ENCODE data around the gene LPP. TPM values are rescaled to one million over a fixed set of nuclear protein-coding genes. Genes with fewer than 3 reads are reported as not detected.

Gene LPP
- total RNA-seq, 1 donor from 2014 or later: 97.4 TPM

GRCh38 chr3:188508454-188508853, 354.5 kb downstream of the LPP start:
- peaks cover 53% of the 10 kb centered on the region for H3K4me1 ChIP-seq
- no peak for DNase-seq
- H3K4me3 ChIP-seq: no peak overlapping the region
- no peak overlapping the region for H3K27ac ChIP-seq (replicated peaks)
- H3K27me3 ChIP-seq (ENCODE audit: low read depth): no peaks in the 10 kb centered on the region
- intact Hi-C loops (cut with micrococcal nuclease): no loop called here
- TF ChIP-seq, protein P1, sequence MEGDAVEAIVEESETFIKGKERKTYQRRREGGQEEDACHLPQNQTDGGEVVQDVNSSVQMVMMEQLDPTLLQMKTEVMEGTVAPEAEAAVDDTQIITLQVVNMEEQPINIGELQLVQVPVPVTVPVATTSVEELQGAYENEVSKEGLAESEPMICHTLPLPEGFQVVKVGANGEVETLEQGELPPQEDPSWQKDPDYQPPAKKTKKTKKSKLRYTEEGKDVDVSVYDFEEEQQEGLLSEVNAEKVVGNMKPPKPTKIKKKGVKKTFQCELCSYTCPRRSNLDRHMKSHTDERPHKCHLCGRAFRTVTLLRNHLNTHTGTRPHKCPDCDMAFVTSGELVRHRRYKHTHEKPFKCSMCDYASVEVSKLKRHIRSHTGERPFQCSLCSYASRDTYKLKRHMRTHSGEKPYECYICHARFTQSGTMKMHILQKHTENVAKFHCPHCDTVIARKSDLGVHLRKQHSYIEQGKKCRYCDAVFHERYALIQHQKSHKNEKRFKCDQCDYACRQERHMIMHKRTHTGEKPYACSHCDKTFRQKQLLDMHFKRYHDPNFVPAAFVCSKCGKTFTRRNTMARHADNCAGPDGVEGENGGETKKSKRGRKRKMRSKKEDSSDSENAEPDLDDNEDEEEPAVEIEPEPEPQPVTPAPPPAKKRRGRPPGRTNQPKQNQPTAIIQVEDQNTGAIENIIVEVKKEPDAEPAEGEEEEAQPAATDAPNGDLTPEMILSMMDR (IDR thresholded peaks at IDR 0.05; ENCODE audit: borderline replicate concordance): no peak
- H3K36me3 ChIP-seq: peaks cover 4% of the 10 kb centered on the region
- peaks cover 18% of the 10 kb centered on the region for H3K9me3 ChIP-seq (replicated peaks)

DNA sequence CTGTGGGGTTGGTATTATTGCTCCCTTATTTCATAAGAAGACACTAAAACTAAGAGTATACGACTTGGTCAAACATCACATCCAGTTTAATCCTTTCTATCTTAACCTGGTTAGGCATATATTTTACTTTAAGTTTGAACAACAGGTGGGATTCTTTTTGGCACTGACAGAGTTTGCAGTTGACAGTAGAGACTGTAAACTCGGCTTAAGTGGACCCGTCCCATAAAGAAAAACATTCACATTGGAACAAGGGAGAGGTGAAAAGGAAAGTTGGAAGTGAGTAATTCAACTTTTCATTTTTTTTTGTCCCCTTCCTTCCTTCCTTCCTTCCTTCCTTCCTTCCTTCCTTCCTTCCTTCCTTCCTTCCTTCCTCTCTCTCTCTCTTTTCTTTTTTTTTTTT, 355.4 kb downstream of the LPP start:
- no peak overlapping the region for H3K4me3 ChIP-seq
- H3K27me3 ChIP-seq (ENCODE audit: low read depth): no peaks in the 10 kb centered on the region
- intact Hi-C loops (cut with micrococcal nuclease): no loop called here
- H3K4me1 ChIP-seq: peaks cover 53% of the 10 kb centered on the region
- no peak for DNase-seq
- TF ChIP-seq, protein P1 (IDR thresholded peaks at IDR 0.05; ENCODE audit: borderline replicate concordance): no peak
- no peak overlapping the region for H3K27ac ChIP-seq (replicated peaks)
- H3K36me3 ChIP-seq: no peaks in the 10 kb centered on the region
- peaks cover 9% of the 10 kb centered on the region for H3K9me3 ChIP-seq (replicated peaks)

DNA sequence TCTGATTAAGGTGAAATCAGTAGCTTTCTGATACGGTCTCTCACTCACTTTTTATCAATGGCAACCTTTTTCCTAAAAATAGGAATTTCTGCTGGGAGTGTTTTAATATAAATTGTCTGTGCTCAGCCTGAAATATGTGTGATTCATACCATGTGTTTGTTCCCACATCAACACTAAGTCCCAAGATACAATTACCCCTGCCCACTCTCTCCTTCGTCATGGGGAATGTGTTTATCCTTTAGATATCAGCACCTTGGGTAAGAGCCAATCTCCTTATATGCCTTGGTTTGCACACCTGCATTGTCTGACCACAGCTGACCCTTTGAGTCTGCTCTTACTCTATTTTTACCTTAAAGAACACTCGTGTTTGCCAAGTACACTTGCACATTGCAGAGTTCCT, 356.4 kb downstream of the LPP start:
- H3K36me3 ChIP-seq: no peaks in the 10 kb centered on the region
- intact Hi-C loops (cut with micrococcal nuclease): no loop called here
- DNase-seq: no peak
- H3K9me3 ChIP-seq (replicated peaks): no peaks in the 10 kb centered on the region
- H3K4me1 ChIP-seq: peaks cover 46% of the 10 kb centered on the region
- no peak overlapping the region for H3K4me3 ChIP-seq
- TF ChIP-seq, protein P1 (IDR thresholded peaks at IDR 0.05; ENCODE audit: borderline replicate concordance): no peak
- no peaks in the 10 kb centered on the region for H3K27me3 ChIP-seq (ENCODE audit: low read depth)
- H3K27ac ChIP-seq (replicated peaks): no peak overlapping the region

- H3K27ac ChIP-seq (replicated peaks): no peak overlapping the region
- no peak for DNase-seq
- intact Hi-C loops (cut with micrococcal nuclease): no loop called here
These were observed 359.8 kb downstream of the LPP start for GRCh38 chr3:188513662-188514328.

GRCh38 chr3:188516515-188516914, 362.6 kb downstream of the LPP start:
- intact Hi-C loops (cut with micrococcal nuclease): no loop called here
- TF ChIP-seq, protein P1 (IDR thresholded peaks at IDR 0.05; ENCODE audit: borderline replicate concordance): no peak
- DNase-seq: no peak
- H3K4me3 ChIP-seq: no peak overlapping the region
- no peaks in the 10 kb centered on the region for H3K36me3 ChIP-seq
- H3K27me3 ChIP-seq (ENCODE audit: low read depth): no peaks in the 10 kb centered on the region
- peaks cover 25% of the 10 kb centered on the region for H3K4me1 ChIP-seq
- no peak overlapping the region for H3K27ac ChIP-seq (replicated peaks)
- no peaks in the 10 kb centered on the region for H3K9me3 ChIP-seq (replicated peaks)

More at GRCh38 chr3:188513662-188514328, 359.8 kb downstream of the LPP start:
- Histone ChIP-seq H3K9me3 (replicated peaks) (no peaks in the 10 kb centered on the region), H3K4me3 (no peak overlapping the region), H3K4me1 (peaks cover 17% of the 10 kb centered on the region), H3K27me3 (ENCODE audit: low read depth) (no peaks in the 10 kb centered on the region), H3K36me3 (no peaks in the 10 kb centered on the region)
- TF ChIP-seq, protein P1 (IDR thresholded peaks at IDR 0.05; ENCODE audit: borderline replicate concordance): no peak
